Measurements from ENCODE around the gene F8. TPM values are rescaled to one million over a fixed set of nuclear protein-coding genes. Genes with fewer than 3 reads are reported as not detected.

Gene F8
- total and polyA plus RNA-seq, 10 of the 15 experiments (the other 5 are each of a cell fraction or from before 2014, with no cell fraction given), result 3.0 to 8.1 (median 5.1) TPM

- no peak overlapping the region for H3K27ac ChIP-seq (ENCODE audit: control insufficient read depth, insufficient read depth)
- H3K27me3 ChIP-seq (replicated peaks in 1 of 2; ENCODE audit: control insufficient read depth in 2 of 2, insufficient read depth in 2 of 2, low read length in 1 of 2), result no peaks in the 10 kb centered on the region
- no peak overlapping the region for H3K4me2 ChIP-seq (ENCODE audit: control insufficient read depth, insufficient read depth)
- POLR2A ChIA-PET, result no interaction called here
- intact Hi-C loops (cut with micrococcal nuclease; ENCODE audit: unreplicated experiment) (no loop called here), in situ Hi-C loops (cut with MboI) (no loop called here)
- BruUV-seq (replicated peaks), result no TSS peak
- DNase-seq (ENCODE audit: low read depth, low spot score), result no peak
- H3K4me1 ChIP-seq (ENCODE audit: control insufficient read depth, insufficient read depth, low read length), result no peaks in the 10 kb centered on the region
- TF ChIP-seq SP1 (IDR thresholded peaks at IDR 0.05; ENCODE audit: low read depth, low read length) (no peak), MEF2A (IDR thresholded peaks at IDR 0.05; ENCODE audit: insufficient read depth, low read depth, low read length) (no peak), ASH2L (IDR thresholded peaks at IDR 0.05; ENCODE audit: borderline replicate concordance, low read depth) (no peak), SMARCA5 (IDR thresholded peaks at IDR 0.05) (no peak), FOS (IDR thresholded peaks at IDR 0.05; ENCODE audit: borderline replicate concordance, extremely low read depth, insufficient read length) (no peak), JUND (IDR thresholded peaks at IDR 0.05; ENCODE audit: low read depth, low read length) (no peak), E2F8 (IDR thresholded peaks at IDR 0.05; ENCODE audit: low read depth, partially characterized antibody) (no peak), RAD21 (IDR thresholded peaks at IDR 0.05; ENCODE audit: insufficient read depth, low read depth, low read length) (no peak), IRF4 (IDR thresholded peaks at IDR 0.05; ENCODE audit: low read depth, low read length) (no peak), SUZ12 (IDR thresholded peaks at IDR 0.05; ENCODE audit: unreplicated experiment) (no peak), NRF1 (conservative IDR thresholded peaks at IDR 0.05; ENCODE audit: low read depth, low read length) (no peak), CBX5 (IDR thresholded peaks at IDR 0.05; ENCODE audit: low read depth) (no peak), PML (IDR thresholded peaks at IDR 0.05; ENCODE audit: low read length) (no peak), MTA2 (IDR thresholded peaks at IDR 0.05; ENCODE audit: low read depth) (no peak)
- H3K79me2 ChIP-seq (ENCODE audit: control insufficient read depth, insufficient read depth, low read length), result no peaks in the 10 kb centered on the region
- FAIRE-seq, result no peak
- H3K9me3 ChIP-seq (replicated peaks; ENCODE audit: control insufficient read depth, insufficient read depth, low read length), result no peaks in the 10 kb centered on the region
- no peaks in the 10 kb centered on the region for H3K36me3 ChIP-seq (ENCODE audit: control insufficient read depth in 2 of 2, insufficient read depth in 2 of 2, low read length in 1 of 2)
- SMC1A ChIA-PET (ENCODE audit: uncharacterized antibody, unreplicated experiment), result no interaction called here
- no peak for ATAC-seq
- 0% methylated on average over 1 of the region's 1 CpG for WGBS (ENCODE audit: insufficient coverage, insufficient replicate concordance, low lambda C conversion rate, missing lambda C conversion rate)
- CTCF ChIA-PET, result interaction anchor here (2.6 kb wide), 1 partner anchor 50 kb away, joined by 9 read pairs; no protein-coding TSS in a partner anchor
- H2AFZ ChIP-seq (ENCODE audit: control insufficient read depth, low read depth, low read length), result no peak overlapping the region
- RAD21 ChIA-PET (ENCODE audit: unreplicated experiment), result no interaction called here
- H4K20me1 ChIP-seq (ENCODE audit: control insufficient read depth, insufficient read depth), result no peaks in the 10 kb centered on the region
- no peak overlapping the region for H3K9ac ChIP-seq (ENCODE audit: control insufficient read depth, insufficient read depth, low read length)
- H3K4me3 ChIP-seq, result no peak overlapping the region
Observed at GRCh38 chrX:154967603-154968002, 54.9 kb downstream of the F8 start.
